Measurements from ENCODE around the gene CA6. TPM values are rescaled to one million over a fixed set of nuclear protein-coding genes. Genes with fewer than 3 reads are reported as not detected.
A peak's percentile ranks its signal among the peaks of the same experiment; 100 is the strongest.
"Not testable (repeated sequence)": the region's sequence is repeated elsewhere in the genome, so short reads cannot be mapped to it uniquely, and the experiment has no call there.

Gene CA6
- total and polyA plus RNA-seq, 2 experiments from 2014 or later: not detected

DNA sequence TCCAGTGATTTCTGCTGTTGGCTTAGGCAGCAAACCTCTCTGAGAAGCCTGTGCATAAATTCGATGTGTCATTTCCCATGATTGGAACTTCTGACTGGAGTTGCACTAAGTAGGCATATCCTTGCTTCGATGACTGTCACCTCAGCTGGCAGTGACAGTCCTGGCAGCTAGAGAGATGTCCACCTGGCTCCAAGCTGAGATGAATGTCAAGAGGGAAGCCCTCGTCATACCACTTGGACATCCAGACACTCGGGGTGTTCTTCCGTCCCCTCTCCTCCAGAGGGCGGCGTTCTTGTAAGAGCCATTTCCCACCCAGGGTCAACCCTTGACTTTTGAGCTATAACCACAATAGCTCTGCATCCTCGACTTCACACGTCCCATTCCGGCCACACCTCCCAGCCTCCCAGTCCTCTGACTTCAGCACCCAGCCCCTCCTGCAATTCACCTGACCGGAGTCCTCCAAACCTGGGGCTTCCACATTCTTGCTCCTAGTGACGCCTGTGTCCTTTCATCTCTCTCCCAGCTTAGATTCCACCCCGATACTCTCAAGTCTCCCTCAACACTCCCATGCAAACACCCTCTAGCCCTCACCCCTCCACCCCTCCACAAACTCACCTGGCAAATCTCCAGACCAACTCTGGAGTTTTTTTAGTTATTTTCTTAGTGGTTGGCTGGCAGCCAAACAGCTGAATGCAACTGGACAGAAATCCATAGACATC lies 17.3 kb downstream of the CA6 start:
- Histone ChIP-seq H3K9me3 (ENCODE audit: low read depth) (no peaks in the 10 kb centered on the region), H3K27me3 (no peaks in the 10 kb centered on the region), H3K4me3 (no peak overlapping the region), H3K27ac (no peak overlapping the region), H3K36me3 (no peaks in the 10 kb centered on the region), H3K4me1 (ENCODE audit: low read depth) (no peaks in the 10 kb centered on the region)
- TF ChIP-seq CTCF (IDR thresholded peaks at IDR 0.05; ENCODE audit: low read depth, low read length): peak; percentile 61
- peak; percentile 57 to 60 for DNase-seq (ENCODE audit: low read depth in 1 of 2, low spot score in 1 of 2)

DNA sequence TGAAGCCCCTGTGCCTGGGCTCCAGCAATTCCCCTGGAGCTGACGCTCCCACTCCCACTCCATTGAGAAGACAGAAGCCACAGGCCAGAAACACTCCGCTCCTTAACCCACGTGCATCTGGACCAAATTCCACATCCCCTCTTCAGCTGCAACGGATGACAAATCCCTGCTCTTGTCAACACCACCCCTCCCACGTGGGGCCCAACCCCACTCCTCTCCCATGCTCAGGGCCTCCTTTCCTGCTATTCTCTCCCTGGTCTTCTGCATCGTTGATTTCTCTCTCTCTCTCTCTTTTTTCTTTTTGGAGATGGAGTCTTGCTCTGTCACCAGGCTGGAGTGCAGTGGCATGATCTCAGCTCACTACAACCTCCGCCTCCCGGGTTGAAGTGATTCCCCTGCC lies 18.3 kb downstream of the CA6 start:
- Histone ChIP-seq H3K4me3 (no peak overlapping the region), H3K4me1 (ENCODE audit: low read depth) (no peaks in the 10 kb centered on the region), H3K36me3 (no peaks in the 10 kb centered on the region), H3K27me3 (no peaks in the 10 kb centered on the region), H3K27ac (no peak overlapping the region), H3K9me3 (ENCODE audit: low read depth) (no peaks in the 10 kb centered on the region)
- no peak for TF ChIP-seq CTCF (IDR thresholded peaks at IDR 0.05; ENCODE audit: low read depth, low read length)
- peak in 1 of 2 donors; percentile 25 for DNase-seq (ENCODE audit: low read depth in 1 of 2, low spot score in 1 of 2)

DNA sequence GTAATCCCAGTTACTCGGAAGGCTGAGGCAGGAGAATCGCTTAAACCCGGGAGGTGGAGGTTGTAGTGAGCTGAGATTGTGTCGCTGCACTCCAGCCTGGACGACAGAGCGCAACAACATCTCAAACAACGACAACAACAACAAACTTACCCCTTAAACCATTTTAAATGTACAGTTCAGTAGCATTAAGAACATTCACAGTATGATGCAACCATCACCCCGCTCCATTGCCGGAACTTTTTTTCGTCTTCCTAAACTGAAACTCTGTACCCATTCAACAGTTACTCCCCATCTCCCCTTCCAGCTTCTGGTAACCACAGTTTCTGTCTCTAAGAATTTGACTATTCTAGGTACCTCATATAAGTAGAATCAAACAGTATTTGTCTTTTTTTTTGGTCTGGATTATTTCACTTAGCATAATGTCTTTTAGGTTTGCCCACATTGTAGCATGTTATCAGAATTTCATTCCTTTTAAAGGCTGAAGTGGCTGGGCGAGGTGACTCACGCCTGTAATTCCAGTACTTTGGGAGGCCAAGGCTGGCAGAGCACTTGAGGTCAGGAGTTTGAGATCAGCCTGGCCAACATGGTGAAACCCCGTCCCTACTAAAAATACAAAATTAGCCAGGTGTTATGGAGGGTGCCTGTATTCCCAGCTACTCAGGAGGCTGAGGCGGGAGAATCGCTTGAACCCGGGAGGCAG lies 19.6 kb downstream of the CA6 start:
- H3K27me3 ChIP-seq: no peaks in the 10 kb centered on the region
- H3K9me3 ChIP-seq (ENCODE audit: low read depth): no peaks in the 10 kb centered on the region
- H3K4me1 ChIP-seq (ENCODE audit: low read depth): no peaks in the 10 kb centered on the region
- H3K36me3 ChIP-seq: no peaks in the 10 kb centered on the region
- TF ChIP-seq CTCF (IDR thresholded peaks at IDR 0.05; ENCODE audit: low read depth, low read length): no peak
- H3K27ac ChIP-seq: no peak overlapping the region
- H3K4me3 ChIP-seq: no peak overlapping the region
- DNase-seq (ENCODE audit: low read depth in 1 of 2, low spot score in 1 of 2): peak in 1 of 2 donors; percentile 40

DNA sequence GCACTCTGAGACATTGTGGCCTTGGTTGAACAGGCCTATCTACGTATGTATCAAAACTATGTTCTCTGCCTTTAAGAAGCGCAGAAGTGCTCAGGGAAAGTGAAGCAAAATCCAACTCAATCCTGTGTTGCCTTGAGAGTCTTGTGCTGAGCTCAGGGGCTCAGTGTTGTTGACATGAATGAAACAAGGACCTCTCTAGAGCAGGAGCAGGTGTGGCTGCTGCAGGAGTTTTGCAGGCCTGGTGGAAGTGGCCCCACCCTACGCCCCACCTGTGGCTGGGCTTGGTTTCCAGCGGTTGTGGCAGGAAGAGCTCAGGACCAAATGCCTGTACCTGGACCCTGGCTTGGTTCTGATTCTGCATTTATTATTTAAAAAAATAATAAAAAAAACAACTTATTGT lies 20.9 kb downstream of the CA6 start:
- no peak for TF ChIP-seq CTCF (IDR thresholded peaks at IDR 0.05; ENCODE audit: low read depth, low read length)
- Histone ChIP-seq H3K4me1 (ENCODE audit: low read depth) (no peaks in the 10 kb centered on the region), H3K27me3 (no peaks in the 10 kb centered on the region), H3K27ac (no peak overlapping the region), H3K9me3 (ENCODE audit: low read depth) (no peaks in the 10 kb centered on the region), H3K36me3 (no peaks in the 10 kb centered on the region), H3K4me3 (no peak overlapping the region)
- DNase-seq (ENCODE audit: low read depth in 1 of 2, low spot score in 1 of 2): no peak

- not testable (repeated sequence) for H3K4me1 ChIP-seq (ENCODE audit: low read depth); H3K27me3 ChIP-seq; DNase-seq (ENCODE audit: low read depth in 1 of 2, low spot score in 1 of 2); H3K9me3 ChIP-seq (ENCODE audit: low read depth); H3K27ac ChIP-seq; H3K4me3 ChIP-seq; H3K36me3 ChIP-seq
Measured at GRCh38 chr1:8968902-8969301, 23.2 kb downstream of the CA6 start.

DNA sequence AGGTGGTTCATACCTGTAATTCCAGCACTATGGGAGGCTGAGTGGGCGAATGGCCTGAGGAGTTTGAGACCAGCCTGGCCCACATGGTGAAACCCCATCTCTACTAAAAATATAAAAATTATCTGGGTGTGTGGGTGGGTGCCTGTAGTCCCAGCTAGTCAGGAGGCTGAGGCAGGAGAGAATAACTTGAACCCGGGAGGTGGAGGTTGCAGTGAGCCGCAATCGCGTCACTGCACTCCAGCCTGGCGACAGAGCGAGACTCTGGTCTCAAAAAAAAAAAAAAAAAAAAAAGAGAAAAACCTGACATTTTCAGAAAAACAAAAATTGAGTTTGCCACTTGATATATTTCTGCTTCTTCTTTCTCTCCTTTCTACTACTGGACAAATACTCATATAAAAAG lies 24.3 kb downstream of the CA6 start:
- DNase-seq (ENCODE audit: low read depth in 1 of 2, low spot score in 1 of 2): no peak
- Histone ChIP-seq H3K27me3 (no peaks in the 10 kb centered on the region), H3K36me3 (no peaks in the 10 kb centered on the region), H3K4me1 (ENCODE audit: low read depth) (no peaks in the 10 kb centered on the region), H3K4me3 (no peak overlapping the region), H3K27ac (no peak overlapping the region), H3K9me3 (ENCODE audit: low read depth) (no peaks in the 10 kb centered on the region)
- TF ChIP-seq CTCF (IDR thresholded peaks at IDR 0.05; ENCODE audit: low read depth, low read length): no peak

Data from cardiac muscle cell (in vitro differentiated cells and primary cell).